ENCODE results near the gene ATG4C.
"Not testable (repeated sequence)": the region's sequence is repeated elsewhere in the genome, so short reads cannot be mapped to it uniquely, and the experiment has no call there.

ATG4C gene

DNA sequence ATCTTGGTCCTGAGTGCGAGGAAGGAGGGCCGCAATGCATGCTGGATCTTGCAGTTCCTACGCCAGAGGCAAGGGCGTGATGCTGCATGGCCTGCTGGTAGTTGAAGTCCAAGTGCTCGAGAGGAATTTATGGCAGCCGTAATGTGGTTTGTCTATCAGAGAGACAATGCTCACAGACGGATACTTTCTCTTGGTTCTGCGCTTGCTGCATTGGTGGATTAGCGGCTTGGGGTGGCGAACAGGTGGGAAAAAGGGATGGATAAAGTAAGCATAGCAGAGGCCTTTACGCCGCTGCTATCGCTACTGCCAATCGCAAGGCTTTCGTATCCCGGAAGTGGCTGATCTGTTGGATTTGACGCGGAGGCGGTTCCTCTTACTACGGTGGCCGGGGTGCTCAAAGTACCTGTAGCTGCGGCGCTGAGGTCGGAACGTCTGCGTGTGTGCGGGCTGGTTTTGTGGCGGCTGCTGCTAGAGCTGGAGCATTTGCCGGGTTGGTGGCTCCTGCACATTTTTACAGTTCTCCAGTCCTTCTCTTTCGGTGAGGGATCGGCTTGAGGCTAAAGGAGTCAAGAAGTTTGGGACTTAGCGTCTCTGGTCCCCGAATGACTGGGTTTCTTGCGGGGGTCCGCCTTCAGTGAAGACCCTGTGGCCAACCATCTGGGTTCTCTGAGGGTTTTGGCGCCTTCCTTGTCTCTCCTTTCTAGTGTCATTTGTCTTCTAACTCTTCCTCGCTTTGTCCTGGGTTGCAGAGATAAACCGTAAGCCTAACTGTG, at the start of gene ATG4C:
Gene ATG4C (plus strand): TSS at position 397 of the 773 bp plus-strand sequence. CDS start 19,655 bp downstream, outside the sequence.
- peak; percentile 95 to 96 for DNase-seq

DNA sequence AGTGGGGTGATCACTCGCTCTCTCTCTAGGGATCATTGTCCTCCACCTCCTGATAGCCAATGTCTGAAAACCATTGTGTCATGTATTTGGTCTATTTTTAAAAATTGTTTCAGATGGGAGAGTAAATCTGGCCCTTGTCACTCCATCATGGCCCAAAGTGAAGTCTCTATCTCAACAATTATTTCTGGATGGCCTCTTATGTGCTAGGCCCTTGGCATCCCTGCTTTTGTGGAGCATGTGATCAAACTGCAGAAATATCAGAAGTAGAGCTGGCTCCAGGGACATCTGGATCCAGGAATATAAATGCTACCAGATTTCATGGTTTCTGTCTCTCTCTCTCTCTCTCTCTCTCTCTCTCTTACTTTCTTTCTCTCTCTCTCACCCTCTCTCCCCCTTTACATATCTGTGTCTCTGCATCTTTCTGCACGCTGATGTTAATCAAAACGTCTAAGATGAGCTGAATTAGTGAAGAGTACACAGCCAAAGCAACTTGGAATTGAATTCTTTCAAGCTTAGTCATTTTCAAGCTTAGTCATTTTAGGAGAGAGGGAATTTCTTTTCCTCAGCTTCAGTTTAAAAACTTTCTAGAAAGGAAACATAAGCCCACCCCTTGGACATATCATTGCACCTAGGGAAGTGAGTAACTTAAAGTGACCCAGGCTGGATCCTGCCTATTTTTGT, 48.3 kb upstream of the ATG4C start:
- DNase-seq: no peak

- DNase-seq: not testable (repeated sequence)
Observed at GRCh38 chr1:62740701-62741100, 43.2 kb upstream of the ATG4C start.

GRCh38 chr1:62744611-62745577, 39.0 kb upstream of the ATG4C start:
- DNase-seq: no peak

GRCh38 chr1:62746086-62746808, 37.7 kb upstream of the ATG4C start:
- peak; percentile 25 to 57 for DNase-seq

GRCh38 chr1:62746809-62747138, 37.2 kb upstream of the ATG4C start:
- no peak for DNase-seq

GRCh38 chr1:62753031-62753965, 30.6 kb upstream of the ATG4C start:
- no peak for DNase-seq

GRCh38 chr1:62754938-62755337, 29.0 kb upstream of the ATG4C start:
- DNase-seq: not testable (repeated sequence)

DNA sequence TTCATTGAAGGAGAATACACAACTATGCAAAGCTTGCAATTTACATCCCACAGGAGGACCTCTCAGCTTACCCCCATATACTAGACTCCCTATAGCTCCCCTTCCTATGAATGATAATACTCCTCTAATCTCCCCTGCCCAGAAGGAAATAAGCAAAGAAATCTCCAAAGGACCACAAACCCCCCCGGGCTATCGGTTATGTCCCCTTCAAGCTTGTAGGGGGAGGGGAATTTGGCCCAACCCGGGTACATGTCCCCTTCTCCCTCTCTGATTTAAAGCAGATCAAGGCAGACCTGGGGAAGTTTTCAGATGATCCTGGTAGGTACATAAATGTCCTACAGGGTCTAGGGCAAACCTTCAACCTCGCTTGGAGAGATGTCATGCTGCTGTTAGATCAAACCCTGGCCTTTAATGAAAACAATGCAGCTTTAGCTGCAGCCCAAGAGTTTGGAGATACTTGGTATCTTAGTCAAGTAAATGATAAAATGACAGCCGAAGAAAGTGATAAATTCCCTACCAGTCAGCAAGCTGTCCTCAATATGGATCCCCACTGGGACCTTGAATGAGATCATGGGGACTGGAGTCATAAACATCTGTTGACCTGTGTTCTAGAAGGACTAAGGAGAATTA, 27.6 kb upstream of the ATG4C start:
- DNase-seq: not testable (repeated sequence)

- not testable (repeated sequence) for DNase-seq
Observed at GRCh38 chr1:62759232-62759875, 24.6 kb upstream of the ATG4C start.

- not testable (repeated sequence) for DNase-seq
Observed at GRCh38 chr1:62760021-62760782, 23.7 kb upstream of the ATG4C start.

DNA sequence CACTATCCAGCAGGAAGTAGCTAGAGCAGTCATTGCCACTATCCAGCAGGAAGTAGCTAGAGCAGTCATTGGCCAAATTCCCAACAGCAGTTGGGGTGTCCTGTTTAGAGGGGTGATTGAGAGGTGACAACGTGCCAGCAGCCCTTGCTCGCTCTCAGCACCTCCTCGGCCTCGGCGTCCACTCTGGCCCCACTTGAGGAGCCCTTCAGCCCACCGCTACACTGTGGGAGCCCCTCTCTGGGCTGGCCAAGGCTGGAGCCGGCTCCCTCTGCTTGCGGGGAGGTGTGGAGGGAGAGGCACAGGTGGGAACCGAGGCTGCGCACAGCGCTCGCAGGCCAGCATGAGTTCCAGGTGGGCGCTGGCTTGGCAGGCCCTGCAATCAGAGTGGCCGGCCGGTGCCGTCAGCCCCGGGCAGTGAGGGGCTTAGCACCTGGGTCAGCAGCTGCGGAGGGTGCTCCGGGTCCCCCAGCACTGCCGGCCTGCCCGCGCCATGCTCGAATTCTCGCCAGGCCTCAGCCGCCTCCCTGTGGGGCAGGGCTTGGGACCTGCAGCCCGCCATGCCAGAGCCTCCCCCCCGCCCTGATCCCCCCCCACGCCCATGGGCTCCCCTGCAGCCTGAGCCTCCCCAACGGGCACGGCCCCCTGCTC, 22.6 kb upstream of the ATG4C start:
- DNase-seq: not testable (repeated sequence)

DNA sequence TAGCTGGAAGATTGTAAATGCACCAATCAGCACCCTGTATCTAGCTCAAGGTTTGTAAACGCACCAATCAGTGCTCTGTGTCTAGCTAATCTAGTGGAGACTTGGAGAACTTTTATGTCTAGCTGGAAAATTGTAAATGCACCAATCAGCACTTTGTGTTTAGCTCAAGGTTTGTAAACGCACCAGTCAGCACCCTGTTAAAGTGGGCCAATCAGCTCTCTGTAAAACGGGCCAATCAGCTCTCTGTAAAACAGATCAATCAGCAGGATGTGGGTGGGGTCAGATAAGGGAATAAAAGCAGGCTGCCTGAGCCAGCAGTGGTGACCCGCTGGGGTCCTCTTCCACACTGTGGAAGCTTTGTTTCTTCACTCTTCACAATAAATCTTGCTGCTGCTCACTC, 21.9 kb upstream of the ATG4C start:
- not testable (repeated sequence) for DNase-seq

- DNase-seq: no peak
Observed at GRCh38 chr1:62765981-62766380, 18.0 kb upstream of the ATG4C start.

DNA sequence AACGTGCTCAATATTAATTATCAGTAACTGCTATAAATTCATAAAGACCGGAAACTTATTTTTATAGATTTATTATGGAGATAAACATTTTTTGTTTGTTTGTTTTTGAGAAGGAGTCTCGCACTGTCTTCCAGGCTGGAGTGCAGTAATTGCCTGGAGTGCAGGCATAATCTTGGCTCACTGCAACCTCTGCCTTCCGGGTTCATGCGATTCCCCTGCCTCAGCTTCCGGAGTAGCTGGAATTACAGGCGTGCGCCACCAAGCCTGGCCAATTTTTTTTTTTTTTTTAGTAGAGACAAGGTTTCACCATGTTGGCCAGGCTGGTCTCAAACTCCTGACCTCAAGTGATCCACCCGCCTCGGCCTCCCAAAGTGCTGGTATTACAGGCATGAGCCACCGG, 15.4 kb upstream of the ATG4C start:
- DNase-seq: not testable (repeated sequence)

DNA sequence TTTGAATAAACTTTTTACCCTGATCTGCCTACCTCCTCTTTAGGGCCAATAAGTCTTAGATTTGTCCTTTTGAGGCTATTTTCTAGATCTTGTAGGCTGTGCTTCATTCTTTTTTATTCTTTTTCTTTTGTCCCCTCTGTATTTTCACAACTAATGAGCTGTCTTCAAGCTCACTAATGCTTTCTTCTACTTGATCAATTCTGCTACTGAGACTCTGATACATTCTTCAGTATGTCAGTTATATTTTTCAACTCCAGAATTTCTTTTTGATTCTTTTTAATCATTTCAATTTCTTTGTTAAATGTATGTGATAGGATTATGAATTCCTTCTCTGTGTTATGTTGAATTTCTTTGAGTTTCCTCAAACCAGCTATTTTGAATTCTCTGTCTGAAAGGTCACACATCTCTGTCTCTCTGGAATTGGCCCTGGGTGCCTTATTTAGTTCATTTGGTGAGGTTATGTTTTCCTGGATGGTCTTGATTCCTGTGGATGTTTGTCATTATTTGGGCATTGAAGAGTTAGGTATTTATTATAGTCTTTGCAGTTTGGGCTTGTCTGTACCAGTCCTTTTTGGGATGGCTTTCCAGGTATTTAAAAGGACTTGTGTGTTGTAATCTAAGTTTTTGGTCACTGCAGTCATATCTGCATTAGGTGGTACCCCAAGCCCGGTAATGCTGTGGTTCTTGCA, 11.2 kb upstream of the ATG4C start:
- DNase-seq: no peak

DNA sequence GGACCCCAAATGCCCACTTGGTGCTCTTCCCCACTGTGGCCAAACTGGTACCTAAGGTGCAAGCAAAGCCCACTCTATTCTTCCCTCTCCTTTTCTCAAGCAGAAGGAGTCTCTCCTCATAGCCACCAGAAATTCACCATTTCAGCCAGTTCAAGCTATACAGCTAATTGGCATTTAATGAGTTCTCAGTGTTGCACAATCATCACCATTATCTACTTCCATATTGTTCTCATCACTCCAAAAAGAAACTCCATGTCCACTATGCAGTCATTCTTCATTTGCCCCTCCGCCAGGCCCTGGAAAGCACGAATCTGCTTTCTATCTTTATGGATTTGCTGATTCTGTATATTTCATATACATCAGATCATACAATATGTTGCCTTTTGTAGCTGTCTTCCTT, 9.9 kb upstream of the ATG4C start:
- no peak for DNase-seq

GRCh38 chr1:62774971-62775595, 8.8 kb upstream of the ATG4C start:
- no peak for DNase-seq

Data from NCI-H446 (cell line).